ENCODE measurements around the gene TMEM178B.
"Not testable (repeated sequence)": the region's sequence is repeated elsewhere in the genome, so short reads cannot be mapped to it uniquely, and the experiment has no call there.

The TMEM178B gene

DNA sequence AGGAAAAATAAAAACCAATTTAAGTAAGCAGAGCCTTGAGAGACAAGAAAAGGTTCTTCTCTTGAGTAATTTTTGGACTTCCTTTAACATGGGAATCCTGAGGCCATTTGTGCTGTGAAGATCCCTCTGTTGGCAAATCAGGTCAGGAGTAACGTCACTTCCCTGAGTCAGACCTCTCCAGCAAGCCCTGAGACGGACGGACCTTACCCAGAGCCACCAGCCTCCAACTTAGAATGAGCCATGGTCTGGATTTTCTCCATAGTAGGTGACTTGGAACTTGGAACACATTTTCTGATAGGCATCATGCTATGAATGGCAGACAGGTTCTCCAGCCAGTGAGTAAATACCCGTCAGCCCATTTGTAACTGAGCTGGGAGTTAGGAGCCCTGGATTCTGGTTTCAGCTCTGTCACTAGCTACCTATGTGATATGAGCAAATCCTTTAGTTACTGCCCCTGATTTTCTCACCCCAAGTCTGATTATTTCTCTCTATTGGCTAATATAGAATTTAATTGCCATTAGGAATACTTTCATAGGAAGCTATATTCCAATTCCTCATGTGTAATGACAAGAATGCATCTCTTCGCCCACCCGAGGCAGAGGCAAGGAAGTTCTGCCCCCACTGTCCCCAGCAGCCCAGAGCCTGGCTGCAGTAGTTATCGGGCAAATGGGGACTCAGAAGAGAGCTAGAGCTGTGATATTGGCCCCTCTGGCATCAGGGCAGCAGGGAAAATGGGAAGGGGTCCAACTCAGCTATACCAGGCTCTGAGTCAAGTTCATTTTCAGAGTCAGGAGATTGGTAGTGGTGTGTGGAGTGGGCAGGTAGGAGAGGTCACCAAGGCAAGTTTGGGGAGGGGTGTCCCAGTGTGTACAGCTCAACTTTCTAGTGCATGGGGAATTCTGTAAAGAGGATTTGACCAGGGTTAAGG, 323.6 kb downstream of the TMEM178B start:
- DNase-seq, result no peak

DNA sequence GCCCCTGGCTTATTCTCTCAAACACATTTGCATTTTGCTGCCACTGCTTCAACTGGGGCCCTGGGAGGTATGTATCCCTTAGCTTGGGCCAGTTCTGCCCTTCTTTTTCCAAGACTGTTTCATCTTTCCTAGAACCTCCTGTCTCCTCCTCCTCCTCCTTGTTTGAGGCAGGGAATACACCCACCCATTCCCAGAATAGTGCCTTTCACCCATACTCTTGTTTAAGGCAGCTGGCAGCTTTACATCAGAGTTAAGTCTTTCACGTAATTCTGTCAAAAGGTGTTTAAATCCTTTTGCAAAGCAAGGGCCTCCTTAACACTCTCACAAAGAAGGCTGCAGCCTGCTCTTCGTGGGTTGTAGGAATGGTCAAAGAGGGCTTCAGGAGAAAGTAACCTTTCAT, 326.5 kb downstream of the TMEM178B start:
- no peak for DNase-seq

DNA sequence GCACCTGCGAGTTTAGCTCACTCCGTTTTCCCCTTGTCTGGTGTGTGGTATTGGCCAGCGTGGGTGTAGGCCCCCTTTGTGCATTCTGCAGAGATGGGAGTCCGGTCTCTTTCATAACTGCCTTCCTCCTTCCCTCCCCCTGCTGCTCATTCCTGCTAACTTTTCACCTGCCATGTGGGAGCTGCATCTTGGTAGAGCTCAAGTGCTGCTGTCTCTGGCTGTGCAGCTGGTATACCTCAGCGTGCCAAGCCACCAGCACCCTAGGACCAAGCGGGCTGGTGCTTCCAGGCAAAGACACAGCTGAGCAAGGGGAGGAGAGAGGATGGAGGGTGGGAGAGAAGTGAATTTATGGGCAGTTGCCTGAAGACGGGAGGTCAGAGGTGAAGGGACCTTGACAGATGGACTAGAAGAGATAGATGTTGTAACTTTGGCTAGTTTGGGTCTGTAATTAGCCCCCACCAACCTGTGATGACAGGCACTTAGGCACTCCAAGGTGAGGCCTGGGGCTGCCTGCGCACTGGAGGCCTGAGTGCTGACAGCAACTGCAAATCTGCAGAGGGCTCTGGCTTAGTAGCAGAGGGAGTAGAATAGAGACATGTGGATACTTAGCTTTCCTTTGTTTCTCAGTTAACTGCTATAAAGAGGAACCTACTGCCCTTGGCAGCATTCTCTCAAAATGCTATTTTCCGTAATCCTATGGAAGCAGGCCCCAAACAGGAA, 328.6 kb downstream of the TMEM178B start:
- DNase-seq, result no peak

DNA sequence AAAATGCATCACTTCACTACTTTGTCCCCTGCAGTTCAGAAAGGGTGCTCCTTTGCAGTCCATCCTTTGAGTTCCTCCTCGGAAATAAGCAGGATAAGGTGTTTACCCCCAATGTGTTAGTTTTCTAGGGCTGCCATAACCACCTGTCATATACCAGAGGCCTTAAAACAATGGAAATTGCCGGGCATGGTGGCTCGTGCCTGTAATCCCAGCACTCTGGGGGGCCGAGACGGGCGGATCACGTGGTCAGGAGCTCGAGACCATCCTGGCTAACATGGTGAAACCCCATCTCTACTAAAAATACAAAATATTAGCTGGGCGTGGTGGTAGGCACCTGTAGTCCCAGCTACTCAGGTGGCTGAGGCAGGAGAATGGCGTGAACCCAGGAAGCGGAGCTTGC, 330.0 kb downstream of the TMEM178B start:
- DNase-seq, result not testable (repeated sequence)

DNA sequence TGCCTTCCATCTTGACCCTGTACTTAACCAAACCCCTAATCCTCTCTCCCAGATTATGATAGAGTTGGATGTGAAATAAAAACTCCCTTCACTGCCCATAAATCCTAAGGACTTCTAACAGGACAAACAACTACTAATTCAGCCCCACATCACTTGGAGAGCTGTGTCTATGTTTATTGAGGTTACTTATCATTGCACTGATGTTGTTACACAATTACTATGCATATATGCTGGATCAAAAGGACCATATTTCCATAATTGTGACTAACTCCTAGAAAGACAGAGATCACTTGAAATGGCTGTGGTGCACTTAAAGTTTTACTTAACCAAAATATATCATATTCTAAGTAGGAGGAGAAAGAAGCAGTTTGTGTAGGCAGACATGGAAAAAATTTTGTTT, 332.5 kb downstream of the TMEM178B start:
- DNase-seq, result no peak

GRCh38 chr7:141407893-141408292, 334.0 kb downstream of the TMEM178B start:
- no peak for DNase-seq

- no peak for DNase-seq
Measured at GRCh38 chr7:141408440-141408839, 334.6 kb downstream of the TMEM178B start.

DNA sequence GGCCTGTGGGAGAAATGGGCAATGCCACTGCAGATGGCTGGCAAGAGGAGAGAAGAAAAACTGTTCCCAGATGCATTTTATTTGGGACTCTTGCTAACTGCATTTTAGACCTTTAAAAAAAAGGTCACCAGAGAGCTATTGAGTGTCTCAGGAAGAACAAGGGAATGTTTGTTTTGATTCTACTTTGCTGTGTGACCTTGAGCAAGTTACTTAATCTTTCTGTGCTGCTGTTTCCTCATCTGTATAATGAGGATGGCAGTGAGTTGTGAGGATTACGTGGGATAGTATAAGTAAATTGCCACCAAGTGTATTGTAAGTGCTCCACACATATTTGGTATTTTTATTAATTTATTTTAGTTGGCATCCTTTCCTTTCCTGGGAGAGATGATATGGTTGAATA, 335.4 kb downstream of the TMEM178B start:
- DNase-seq, result no peak

- DNase-seq, result no peak
Measured at GRCh38 chr7:141409801-141410329, 336.0 kb downstream of the TMEM178B start.

GRCh38 chr7:141410353-141411000, 336.6 kb downstream of the TMEM178B start:
- no peak for DNase-seq

- DNase-seq, result no peak
Measured at GRCh38 chr7:141411133-141411532, 337.3 kb downstream of the TMEM178B start.

DNA sequence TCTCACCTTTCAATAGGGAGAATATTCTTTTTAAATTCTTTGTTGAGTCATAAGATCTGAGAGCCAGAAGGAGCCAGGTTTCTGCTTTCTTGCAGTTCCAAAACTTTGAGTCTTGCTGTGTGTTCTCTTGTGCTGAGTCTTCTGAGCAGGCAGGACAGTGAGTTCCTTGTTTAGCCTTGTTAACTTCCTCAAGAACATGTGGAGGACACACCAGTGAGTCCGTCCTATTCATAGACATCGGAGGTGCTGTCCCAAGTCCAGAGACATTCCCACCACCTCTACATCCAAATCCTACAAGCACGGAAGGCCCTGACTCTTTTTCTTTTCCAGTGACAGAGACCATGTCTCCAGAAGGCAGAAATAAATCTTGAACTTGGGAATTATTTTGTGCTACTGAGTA, 342.1 kb downstream of the TMEM178B start:
- DNase-seq, result no peak

DNA sequence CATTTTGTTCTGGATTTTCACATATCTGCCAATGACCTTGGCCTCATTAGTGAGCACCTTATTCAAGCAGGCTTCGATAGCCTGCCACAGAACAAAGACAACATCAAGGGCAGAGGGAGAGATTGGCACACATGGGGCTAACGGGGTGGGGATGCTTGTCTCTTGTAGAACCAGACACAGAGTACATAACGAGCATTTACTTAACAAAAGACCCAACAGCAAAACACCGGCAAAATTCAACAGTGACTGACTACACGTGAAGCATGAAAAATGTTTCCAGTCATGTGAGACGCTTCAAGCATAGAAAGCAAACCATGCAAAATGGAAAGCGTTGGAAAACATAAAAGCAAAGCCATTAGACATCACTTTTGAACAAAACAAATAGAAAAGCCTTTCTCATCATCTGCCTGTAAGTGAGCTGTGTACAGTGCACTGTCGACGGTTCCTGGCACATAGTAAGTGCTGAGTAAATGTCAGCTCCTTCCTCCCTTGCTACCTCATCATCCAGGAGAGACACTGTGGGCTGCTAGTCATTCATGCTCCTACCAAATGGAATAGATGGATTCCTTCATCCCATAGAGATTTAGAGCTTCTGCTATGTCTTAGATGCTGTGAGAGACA, 342.9 kb downstream of the TMEM178B start:
- no peak for DNase-seq

GRCh38 chr7:141417506-141417905, 343.6 kb downstream of the TMEM178B start:
- DNase-seq, result no peak

DNA sequence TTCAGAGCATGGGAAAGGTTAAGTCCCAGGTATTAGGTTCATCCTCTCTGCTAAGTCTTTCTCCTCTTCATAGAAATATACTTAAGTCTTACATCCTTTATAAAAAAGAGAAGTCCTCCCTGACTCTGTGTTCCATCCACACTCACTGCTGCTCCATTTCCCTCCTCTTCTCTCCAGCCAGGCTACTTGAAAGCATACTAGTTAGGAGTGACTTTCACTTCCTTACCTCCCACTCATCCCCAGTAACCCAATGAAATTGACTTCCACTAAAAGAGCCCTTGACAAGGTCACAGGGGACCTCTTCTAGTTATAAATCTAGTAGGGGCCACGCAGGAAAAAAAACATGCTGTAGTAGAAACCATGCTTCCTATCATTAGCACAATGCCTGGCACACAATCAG, 344.2 kb downstream of the TMEM178B start:
- DNase-seq, result no peak

DNA sequence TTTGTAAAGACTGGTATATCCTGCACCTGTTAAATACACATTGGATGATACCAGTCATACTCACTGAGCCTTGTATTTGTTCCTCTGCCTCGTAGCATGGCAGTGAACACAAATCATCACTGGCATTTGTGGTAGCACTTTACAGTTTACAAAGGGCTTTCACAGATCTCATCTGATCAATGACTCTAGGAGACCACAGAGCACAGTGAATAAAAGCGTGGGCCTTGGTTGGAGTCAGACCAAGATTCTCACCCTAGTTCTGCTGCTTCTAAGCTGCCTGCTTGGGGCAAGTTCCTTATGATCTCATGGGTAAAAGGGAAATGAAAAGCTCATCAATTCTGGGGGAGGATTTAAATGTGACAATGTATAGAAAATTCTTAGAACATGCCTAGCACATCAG, 347.4 kb downstream of the TMEM178B start:
- DNase-seq, result no peak

DNA sequence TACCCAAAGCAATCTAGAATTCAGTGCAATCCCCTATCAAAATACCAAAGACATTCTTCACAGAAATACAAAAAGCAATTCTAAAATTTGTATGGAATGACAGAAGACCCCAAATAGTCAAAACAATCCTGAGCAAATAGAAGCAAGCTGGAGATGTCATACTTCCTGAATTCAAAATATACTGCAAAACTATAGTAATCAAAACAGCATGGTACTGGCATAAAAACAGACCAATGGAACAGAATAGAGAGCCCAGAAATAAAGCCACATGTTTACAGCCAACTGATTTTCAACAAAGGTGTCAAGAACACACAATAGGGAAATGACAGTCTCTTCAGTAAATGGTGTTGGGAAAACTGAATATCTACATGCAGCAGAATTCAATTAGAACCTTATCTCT, 353.3 kb downstream of the TMEM178B start:
- no peak for DNase-seq

GRCh38 chr7:141430455-141431139, 356.7 kb downstream of the TMEM178B start:
- no peak for DNase-seq

DNA sequence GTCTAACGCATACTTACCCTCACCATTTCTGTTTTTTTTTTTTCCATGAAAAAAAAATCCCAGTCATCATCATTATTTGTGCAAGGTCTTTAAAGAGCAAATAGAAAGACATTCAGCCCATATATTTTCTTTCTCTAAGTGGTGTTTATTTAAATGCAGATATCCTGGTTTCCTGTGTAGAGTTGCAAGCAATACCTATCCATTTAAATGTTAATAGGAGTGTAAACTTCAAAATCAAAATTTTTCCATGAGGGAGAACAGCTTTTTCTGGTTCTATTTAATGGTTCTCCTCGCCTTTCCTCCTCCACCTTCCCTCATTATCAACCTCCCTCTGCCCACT, 357.2 kb downstream of the TMEM178B start:
- no peak for DNase-seq

DNA sequence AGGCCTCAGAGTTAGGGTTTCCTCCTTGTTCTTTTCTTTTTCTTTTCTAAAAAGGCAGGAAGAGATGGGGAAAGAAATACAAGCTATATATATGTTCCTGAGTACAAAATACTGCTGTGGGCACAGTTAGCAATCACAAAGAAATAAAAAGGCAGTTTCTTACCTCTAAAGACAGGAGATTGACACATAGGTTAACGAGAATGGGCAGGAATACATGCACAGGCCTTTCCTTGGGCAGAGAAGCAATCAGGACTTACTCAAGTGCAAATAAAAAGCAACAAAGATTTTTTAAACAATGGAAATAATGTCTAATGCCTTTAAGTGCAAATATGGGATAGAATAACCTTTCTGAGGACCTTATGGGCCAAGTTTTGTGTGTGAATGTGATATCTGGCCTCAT, 357.8 kb downstream of the TMEM178B start:
- no peak for DNase-seq

- DNase-seq, result no peak
Measured at GRCh38 chr7:141433698-141434097, 359.8 kb downstream of the TMEM178B start.

GRCh38 chr7:141436139-141436538, 362.3 kb downstream of the TMEM178B start:
- DNase-seq, result no peak

All from NCI-H226 (cell line).